COLO829 (cell line): ENCODE data around the gene GLRX.

Experiments
- DNase-seq: peaks from one replicate; pipeline ENCODE4 v3.0.0; 2012; ENCODE audit warnings: low spot score

The GLRX gene

DNA sequence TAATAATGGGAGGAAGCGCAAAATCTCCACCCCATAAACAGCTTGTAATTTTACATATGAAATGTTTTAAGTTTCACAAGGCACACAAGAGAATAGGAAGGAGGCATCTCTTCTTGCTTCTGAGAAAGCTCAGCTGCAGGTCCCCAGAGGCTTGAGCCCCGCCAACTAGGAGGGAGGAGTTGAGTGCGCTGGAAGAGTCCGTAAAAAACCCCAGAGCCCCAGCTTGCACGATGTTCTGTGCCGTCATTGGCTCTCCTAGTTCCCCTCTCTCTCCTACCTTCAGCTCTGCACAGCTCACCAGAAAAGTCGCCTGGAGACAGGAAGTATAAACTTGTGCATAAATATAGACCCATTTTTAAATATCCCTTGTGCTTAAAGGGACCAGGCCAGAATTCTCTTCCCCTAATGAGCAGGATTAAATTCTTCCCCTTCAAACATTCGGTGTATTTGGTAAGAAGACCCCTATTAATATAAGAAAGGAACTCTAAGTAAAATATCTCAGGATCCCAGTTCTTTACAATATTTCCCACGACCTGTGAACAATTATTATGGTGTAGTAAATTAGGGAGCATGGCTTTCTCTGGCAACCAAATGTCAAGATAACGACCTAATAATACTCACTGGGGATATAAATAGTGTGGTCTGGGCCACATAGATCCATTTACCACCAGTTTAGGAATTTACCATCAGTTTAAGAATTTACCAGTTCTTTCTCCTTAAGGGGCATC is 13.7 kb downstream of the GLRX start:
- peak; percentile 3 for DNase-seq

DNA sequence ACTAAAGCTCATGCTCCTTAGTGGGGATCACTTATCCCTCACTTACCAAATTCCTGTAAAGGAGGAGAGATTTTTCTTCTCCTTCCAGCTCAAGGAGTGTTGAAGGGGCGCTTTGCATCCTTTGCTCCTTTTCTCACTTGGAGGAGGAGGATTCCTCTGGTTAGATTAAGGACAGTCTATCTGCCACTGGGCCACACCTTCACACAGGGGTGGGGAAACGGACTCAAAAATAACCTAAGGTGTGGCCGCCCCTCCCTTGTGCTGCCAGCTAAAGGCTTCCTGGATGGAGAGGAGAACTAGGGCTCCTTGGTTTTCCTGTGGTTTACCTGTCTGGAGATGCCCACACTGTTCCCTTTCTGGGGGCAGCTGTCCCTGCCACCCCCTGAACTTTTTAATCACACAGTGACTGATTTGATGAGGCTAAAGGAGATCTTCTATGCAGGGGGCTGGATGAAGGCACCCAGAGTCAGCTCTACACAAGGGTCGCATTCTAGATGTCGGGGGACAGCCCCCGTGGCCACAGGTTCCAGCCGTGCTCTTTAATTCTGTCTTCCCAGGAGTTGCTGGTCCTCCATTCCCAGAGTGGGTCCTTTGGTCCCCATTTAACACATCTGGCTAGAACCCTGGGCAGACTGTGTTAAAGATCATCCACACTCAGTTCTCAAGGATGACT is 14.4 kb downstream of the GLRX start:
- DNase-seq: no peak

DNA sequence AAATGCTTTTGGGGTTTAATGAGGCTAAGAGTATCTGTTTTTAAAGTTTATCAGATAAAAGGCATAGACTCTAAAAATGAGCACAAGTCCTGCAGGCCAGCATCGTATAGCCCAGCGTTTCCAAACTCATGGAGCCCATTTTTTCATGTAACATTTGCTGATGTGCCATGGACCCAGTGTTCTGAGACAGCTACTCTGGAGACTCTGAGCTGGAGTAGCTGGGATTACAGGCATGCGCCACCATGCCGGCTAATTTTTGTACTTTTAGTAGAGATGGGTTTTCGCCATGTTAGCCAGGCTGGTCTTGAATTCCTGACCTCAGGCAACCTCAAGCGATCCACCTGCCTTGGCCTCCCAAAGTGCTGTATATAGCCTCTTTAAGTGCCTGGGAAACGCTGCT is 15.8 kb downstream of the GLRX start:
- no peak for DNase-seq

DNA sequence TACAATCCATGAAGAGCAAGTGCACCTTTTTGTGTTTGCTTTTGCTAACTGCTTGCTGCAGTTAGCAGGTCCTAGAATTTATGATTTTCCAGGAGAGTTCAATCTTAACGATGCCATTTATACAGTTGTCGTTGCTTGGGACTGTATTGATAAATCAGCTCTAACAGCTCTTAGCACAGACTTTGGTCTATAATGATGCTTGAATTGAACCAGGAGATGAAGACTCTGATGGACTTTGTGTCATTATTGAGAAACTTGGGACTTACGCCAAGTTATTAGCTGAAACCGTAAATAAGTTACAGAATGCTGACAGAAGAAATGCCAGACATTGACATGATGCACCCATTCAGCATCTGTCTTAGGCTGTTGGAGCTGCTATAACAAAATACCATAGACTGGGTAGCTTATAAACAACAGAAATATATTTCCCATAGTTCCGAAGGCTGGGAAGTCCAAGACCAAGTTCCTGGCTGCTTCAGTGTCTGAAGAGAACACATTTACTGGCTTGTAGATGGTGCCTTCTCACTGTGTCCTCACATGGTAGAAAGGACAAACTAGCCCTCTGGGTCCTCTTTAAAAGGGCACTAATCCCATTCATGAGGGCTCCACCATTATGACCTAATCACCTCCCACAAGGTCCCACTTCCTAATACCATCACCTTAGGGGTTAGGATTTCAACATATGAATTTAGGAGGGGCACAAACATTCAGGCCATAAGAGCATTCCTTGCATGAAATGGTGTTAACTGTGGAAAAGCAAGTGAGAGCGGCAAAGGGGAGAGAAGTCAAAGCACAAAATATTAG is 17.6 kb downstream of the GLRX start:
- no peak for DNase-seq

DNA sequence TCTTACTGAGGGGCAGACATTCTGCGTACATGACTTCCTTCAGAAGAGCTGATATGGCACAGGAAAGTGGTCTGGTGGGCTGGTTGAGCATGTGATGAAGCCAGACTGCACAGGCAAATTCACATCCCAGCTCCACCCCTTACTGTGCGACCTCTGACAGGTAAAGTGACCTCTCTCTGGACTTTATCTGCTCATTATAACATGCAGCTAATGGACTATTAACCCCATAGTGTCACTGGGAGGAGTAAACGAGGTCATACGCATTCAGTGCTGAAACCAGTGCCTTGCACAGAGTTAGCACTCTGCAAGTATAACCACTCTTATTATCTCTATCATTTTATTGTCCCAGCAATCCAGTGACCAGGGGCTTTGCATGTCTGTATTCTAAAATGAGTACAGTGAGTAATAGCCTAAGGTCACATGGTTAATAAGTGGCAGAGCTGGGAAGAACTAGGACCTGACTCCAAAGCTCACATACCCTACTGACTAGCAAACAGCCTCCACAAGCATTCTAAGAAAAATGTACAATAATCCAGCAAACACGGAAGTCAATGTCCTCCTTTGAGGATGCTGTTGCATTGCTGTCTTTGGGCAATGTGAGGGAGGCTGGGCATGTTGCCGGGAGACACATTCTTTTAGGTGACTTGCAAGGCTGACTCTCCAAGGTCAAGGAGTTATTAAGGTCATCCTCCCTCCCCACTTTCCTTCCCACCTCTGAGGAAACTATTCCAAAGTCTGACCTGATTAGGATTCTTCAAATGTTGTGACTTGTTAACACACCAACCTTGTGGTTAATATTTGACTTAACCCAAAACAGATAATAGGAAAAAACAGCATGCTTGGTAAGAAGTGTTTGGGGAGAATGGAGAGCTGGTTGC is 19.0 kb downstream of the GLRX start:
- DNase-seq: no peak

DNA sequence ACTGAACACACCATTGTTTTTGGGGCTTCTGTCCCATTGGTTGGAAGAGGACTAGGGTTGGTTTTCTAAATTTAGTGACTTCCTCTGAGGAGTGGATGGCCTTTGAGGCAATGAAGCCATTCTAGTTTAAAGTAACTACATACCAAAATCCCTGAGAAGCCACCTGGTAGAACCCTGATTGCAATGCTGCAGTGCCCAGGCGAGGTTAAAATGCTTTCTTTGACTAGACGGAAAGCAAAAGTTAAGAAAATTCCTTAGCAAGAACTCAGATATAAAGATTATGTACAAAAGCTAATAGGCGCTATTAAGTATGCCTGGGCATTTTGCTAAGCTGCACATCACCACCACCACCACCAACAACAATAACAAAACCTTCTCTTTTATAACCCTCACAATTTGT is 20.6 kb downstream of the GLRX start:
- DNase-seq: no peak

DNA sequence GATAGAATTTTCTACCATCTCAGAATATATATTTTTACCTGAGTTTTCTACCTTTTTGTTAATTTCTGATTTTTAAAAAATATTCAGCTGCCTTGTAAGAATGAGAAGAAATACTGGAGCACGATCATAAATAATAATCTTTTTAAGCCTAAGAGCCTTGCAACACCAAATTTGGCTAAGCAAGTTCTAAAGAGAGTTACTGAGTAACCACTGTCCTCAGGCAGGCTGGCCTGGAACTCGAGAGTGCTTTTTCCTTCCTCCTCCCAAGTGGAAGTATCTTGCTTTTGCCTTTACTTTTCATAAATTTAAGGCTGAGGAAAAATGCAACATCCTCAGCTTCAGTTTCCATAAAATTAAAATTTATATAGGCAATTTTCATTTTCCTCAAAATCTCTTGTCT is 21.0 kb downstream of the GLRX start:
- no peak for DNase-seq

DNA sequence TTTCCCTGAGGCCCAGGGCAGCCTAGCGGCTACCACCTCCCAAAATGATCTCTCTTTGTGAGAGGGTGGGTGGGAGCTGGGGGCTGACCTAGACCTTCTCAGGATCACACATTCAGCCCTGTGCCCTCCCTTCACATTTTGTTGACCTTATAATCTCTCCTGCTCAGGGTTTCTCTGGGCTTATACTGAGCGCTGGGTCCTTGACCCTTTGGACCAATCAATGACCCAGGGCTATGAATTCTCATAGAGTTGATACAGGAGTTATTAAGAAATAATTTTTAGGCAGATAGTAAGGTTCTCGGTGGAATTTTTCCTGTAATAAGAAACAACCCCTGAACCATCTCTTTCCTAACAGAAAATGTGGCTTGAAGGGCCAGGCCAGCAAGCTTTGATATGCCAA is 22.0 kb downstream of the GLRX start:
- DNase-seq: no peak

DNA sequence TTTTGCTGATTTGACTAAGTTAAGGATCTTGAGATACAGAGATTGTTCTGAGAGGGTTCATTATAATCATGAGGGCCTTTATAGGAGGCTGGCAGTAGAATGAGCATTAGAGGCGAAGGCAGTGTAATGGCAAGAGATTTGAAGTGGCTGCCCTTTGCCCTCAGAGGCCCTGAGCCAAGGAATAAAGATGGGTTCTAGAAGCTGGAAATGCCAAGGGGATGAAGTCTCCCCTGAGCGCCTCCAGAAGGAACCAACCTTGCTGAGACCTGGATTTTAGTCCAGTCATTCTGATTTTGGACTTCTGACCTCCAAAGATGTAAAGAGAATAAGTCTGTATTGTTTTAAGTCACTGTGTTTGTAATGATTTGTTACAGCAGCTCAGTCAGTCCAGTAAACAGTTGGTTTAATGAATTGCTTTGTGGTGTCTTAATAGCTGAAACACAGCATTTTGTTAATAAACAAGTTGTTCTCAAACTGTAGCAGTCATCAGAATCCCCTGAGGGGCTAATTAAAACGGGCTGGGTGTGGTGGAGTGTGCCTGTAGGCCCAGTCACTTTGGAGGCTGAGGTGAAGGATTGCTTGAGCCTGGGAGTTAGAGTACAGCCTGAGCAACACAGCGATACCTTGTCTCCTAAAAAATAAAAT is 23.2 kb downstream of the GLRX start:
- DNase-seq: no peak

DNA sequence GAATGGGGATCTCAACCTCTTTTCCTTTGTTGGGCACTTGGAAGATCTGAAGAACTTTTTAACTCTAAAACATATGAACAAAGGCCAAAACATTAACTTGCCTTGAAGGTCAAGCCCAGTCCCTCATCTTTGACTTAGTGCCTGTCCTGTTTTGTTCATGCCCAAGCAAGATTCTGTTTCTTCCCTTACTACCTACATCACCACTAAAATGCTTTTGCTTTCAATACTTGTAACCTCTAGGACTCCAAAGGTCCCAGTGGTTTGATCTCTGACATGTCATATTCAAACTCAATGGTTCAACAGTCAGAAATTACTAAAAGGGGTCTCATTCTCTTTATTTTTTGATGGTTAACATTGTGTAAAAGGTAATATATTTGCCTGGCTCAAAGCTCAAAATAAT is 24.0 kb downstream of the GLRX start:
- no peak for DNase-seq

DNA sequence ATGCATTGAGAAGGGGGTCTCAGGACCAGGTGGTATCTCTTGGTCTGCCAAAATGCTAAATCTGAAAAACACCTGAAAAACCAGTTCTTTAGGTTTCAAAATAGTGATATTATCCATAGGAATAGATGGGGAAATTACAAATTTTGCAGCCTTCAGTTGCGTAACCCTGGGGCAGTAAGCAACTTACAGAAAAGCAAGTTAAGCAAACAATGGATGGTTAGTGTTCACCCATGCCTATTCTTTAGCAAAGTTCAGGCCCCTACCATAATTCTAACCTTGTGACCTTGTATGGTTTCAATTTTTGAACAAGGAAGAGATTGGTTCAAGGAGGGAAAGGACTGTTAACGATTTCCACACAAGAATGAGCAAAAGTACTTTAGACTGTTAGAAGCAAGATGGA is 24.5 kb downstream of the GLRX start:
- no peak for DNase-seq

DNA sequence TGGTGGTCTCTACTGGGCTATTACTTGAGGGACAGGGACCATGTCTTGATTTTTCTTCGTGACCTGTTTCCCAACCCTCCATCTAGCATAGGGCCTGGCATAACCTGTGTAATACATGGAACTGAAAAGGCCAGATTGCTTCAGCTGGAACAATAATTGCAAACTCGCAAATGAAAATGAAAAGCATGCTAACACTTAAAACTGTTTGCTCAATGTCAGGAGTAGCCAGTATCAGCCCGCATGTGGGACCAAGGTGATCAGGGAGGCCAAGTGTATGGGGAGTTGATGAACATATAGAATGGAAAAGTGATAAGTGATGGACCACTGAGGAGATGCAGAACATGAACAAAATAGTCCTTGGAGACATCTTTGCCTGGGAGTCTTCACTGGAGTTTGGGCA is 25.2 kb downstream of the GLRX start:
- no peak for DNase-seq

DNA sequence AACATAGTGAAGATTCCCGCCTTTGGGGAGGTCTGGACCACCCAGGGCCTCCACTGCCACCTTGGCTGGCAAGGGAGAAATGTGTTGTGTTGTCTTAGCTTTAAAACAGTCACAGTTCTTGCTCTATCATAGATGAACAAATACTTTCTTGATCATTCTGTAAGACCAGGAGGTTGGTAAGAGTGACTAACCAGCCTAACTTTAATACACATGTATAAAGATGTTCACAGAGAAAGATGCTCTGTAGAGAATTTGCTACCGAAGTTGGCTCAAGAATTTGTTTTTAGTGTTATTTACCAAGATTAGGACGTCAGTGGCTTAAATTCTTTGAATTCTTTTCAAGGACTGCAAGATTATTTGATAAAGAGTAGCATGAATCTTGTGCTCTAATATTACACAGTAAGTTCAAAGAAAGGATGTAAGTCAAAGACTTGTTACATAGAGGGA is 28.4 kb downstream of the GLRX start:
- DNase-seq: no peak

DNA sequence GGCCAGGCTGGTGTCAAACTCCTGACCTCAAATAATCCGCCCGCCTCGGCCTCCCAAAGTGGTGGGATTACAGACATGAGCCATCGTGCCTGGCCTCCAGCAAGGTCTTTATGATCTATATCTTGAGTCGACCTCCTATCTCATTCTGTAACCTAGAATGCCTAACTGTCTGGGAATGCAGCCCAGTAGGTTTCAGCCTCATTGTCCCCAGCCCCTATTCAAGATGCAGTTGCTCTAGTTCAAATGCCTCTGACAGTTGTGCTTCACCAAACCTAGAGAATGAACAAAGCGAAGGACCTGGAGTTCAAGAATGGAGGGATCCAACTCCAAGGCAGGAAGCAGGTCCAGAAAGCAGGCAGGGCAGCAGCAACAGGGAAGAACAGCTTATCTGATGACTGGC is 30.8 kb downstream of the GLRX start:
- DNase-seq: no peak

DNA sequence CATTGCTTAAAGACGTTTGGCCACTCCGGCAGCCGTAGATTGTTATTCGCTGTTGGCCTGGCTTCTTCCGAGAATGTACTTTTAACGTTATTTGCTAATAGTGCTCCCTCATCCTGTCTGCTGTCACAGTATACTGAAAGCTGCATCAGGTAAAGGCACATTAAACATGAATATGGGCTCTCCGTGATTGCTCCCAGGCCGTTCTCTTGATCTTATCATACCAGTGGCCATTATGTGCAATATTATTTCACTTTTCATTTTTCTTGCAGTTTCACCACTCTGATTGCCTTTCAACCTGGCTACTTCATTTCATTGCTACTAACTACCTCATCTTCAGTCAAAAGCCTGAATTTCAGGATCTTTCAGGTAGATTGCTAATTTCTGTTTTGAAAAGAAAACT is 34.0 kb downstream of the GLRX start:
- no peak for DNase-seq

DNA sequence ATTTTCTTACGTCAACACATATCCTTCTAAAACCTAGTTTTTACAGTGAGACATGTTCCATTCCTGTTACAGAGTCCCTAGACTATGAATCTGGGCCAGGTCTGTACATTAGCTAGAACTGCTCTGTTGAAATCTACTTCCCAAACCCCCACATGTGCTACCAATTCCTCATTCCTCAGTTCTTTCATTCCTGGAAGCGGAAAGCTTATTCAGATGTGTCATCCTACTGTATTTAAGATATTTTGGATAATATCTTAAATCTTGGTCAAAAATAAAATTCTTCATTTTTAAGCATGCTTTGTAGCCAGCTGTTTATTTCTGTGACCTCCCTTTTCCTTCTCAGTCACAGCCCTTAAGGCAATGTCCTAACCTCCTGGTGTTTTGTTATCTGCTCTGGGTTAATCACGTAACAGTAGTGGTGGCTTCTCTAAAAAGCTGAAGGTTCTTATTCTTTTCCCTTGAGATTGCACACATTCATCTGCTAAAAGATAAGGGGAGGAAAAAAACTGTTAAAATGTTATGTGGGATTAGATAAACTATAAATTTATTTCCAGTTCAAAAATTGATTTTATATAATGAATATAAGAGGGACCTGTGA is 35.6 kb downstream of the GLRX start:
- no peak for DNase-seq

DNA sequence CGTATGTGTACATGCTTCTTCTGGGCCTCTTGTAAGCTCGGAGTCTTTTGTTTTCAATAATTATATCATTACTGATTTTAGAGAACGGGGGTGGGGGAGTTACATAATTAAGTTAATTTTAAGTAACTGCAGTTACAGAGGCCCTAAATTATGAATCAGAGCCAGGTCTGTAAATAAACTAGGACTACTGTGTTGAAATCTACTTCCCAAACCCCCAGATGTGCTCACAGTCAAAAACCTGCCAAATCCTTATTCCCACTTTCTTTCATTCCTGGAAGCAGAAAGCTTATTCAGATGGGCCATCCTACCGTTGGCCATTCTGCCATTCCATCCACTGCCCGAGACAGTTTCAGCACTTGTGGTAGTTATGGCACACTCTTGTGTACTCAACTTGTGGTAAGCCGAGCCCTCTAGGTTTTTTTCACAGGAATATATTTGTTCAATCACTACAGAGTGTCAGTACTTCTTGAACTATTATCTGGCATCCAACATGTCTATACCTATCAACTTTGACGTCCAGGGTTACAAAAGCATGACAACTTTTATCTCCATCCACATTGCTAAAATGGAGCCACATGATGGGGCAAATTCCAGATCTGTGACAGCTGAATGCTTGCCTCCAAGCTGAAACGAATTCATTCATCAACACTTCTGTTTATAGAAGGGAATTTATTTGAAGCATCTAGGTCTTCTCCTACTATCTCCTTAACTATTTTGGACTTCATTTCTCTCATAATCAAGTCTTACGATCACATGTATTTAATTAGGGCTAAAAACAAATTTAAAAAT is 37.8 kb downstream of the GLRX start:
- no peak for DNase-seq

DNA sequence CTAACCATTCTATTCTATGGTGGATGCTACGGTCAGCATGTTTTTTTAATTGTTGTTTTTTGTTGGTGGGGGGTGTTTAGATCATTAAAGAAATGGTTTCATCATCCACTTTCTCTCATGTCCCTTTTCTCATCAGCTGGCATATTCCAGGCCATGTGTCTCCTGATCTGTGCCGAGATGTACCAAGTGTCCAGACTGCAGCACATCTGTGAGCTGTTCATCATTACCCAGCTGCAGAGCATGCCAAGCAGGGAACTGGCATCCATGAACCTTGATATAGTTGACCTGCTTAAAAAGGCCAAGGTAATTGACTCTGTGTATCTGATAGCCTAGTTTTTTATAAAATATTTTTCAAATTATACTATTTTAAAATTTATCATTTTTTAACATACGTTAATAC is 38.9 kb downstream of the GLRX start:
- no peak for DNase-seq

DNA sequence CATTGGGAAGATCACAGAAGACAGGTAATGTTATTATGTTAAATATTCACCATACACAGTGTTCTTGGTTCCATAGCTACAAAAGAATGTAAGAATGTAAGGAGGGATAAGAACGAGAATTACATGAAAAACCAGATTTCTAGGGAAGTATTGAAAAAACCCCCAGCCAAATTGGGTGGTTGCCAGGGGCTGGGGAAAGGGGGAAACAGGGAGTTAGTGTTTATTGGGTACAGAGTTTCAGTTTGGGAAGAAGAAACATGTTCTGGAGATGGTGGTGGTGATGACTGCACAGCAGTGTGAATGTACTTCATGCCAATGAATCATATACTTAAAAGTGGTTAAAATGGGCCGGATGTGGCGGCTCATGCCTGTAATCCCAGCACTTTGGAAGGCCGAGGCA is 40.3 kb downstream of the GLRX start:
- DNase-seq: no peak

DNA sequence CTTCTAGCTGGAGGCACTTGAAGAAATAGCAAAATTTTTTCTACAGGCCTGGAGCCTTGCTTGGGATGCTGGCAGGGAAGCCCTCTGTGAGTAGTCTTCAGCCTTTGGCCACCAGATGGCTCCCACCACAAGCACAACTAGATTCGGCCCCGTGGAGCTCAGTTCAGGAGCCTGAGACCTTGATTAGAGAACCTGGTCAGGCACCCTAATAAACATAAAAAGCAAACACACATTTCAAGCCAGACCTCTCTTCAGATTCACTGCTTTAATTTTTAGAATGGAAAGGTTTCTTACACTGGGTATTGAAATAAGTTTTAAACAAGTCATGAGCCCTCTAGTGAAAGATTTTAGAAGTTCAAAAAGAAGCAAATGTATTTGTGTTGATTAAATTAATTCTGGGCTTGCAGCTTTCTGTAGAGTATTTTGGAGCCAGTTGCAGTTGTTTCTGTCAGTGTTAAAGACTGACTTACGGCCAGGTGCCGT is 41.4 kb downstream of the GLRX start:
- DNase-seq: peak; percentile 16
